GM21619 (cell line): ENCODE data around the gene DTHD1.

Experiments used
- ATAC-seq: cut with Tn5 transposase; IDR thresholded peaks from one replicate; pipeline ENCODE4 v1.9.1; 2021; ENCODE audit not compliant: unreplicated experiment

The DTHD1 gene

GRCh38 chr4:36338973-36339372 lies 57.6 kb downstream of the DTHD1 start:
- no peak for ATAC-seq

GRCh38 chr4:36341936-36342335 lies 60.5 kb downstream of the DTHD1 start:
- ATAC-seq = no peak

- no peak for ATAC-seq
These were observed 62.2 kb downstream of the DTHD1 start for GRCh38 chr4:36343501-36344175.

- ATAC-seq = peak; percentile 91
These were observed 67.1 kb downstream of the DTHD1 start for GRCh38 chr4:36348403-36348938.

- no peak for ATAC-seq
These were observed 68.6 kb downstream of the DTHD1 start for GRCh38 chr4:36349938-36350549.

- peak; percentile 61 for ATAC-seq
These were observed 69.8 kb downstream of the DTHD1 start for GRCh38 chr4:36351082-36351666.

- ATAC-seq = no peak
These were observed 72.6 kb downstream of the DTHD1 start for GRCh38 chr4:36353998-36354397.

- ATAC-seq = no peak
These were observed 76.8 kb downstream of the DTHD1 start for GRCh38 chr4:36358173-36358572.

- no peak for ATAC-seq
These were observed 79.3 kb downstream of the DTHD1 start for GRCh38 chr4:36360755-36361154.

GRCh38 chr4:36363024-36363423 lies 81.6 kb downstream of the DTHD1 start:
- no peak for ATAC-seq

- ATAC-seq = no peak
These were observed 93.6 kb downstream of the DTHD1 start for GRCh38 chr4:36374836-36375511.

- peak; percentile 90 for ATAC-seq
These were observed 104.6 kb downstream of the DTHD1 start for GRCh38 chr4:36385951-36386571.

GRCh38 chr4:36386691-36387090 lies 105.3 kb downstream of the DTHD1 start:
- ATAC-seq = no peak

GRCh38 chr4:36388710-36389109 lies 107.3 kb downstream of the DTHD1 start:
- no peak for ATAC-seq

GRCh38 chr4:36391411-36391810 lies 110.0 kb downstream of the DTHD1 start:
- no peak for ATAC-seq

- ATAC-seq = no peak
These were observed 110.6 kb downstream of the DTHD1 start for GRCh38 chr4:36392024-36392423.

GRCh38 chr4:36392916-36393315 lies 111.5 kb downstream of the DTHD1 start:
- ATAC-seq = no peak
